NCI-H524 treated with DMSO at 0.1 percent for 48 hours (cell line): ENCODE results near the gene AEN.

Experiments used
- DNase-seq: peaks from one replicate; lab custom pipeline; 2025; lab: John Stamatoyannopoulos, UW

Gene AEN

GRCh38 chr15:88664151-88664778, 43.1 kb downstream of the AEN start:
- no peak for DNase-seq

- DNase-seq, result peak; percentile 6
Observed at GRCh38 chr15:88674661-88675060, 53.5 kb downstream of the AEN start.

- DNase-seq, result no peak
Observed at GRCh38 chr15:88678755-88679154, 57.6 kb downstream of the AEN start.

DNA sequence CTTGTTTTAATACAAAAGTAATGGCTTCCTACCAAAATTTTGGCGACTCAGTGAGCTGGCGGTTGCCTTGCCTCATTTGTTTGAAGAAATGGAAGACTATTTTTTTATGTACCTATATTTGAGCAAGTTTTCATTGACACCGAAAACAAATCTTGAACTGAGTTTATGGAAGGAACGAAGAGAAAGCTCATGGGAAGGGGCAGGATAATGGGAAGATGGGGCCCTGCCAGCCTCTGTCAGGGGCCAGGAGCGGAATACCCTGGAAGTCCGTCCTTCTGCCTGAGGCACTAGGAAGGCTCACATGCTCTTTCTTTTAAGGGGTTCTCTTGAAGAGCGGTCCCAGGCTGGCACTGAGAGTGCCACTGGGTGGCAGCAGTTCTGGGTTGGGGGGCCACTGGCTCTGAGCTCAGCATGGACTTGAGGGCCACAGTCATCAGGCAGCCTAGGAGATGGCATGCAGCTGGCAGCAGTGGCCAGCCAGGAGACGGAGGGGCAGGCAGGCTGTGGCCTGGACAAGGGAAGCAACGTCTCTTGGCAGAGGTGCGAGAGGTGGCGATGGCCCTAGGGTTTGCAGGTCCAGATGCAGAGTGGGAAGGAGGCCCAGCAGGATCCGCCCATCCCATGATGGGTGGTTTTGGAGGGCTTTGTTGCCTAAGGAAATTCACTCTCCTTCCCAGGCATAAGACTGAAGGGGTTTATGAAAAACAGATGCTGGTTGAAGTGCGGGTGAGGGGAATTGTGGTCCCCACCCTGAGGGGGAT, 59.3 kb downstream of the AEN start:
- no peak for DNase-seq

DNA sequence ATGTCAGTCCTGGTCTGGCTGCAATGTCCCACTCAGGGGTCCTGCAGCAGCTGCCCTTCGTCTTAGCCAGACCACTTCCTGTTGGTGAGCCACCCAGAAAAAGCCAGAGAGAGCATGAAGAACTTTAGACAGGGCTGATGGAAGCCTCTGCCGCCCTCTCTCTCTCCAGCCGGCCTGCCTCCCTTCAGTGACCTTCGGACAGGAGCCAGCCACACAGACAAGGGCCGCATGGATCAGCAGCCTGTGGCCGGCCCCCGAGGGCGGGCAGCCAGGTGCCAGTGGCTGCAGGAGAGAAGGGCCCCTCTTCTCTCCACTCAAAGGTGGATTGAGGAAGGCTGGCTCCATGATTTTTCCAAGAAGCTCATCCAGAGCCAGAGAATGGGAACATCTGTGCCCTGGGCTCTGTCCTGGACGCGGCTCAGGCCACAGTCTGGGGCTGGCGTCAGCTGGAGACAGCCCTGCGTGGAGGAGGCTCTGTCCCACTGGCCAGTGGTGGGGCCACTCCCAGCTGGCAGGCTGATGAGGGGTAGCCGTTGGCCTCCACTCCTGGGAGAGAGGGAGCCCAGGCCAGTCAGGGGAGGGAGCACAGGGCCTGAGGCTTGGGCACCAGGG, 60.6 kb downstream of the AEN start:
- DNase-seq, result no peak
